Measurements from ENCODE around the gene PADI1.

GRCh38 chr1:17208546-17208945 is 3.6 kb downstream of the PADI1 start:
- TF ChIP-seq CTCF (IDR thresholded peaks at IDR 0.05) (no peak), POLR2A (IDR thresholded peaks at IDR 0.05) (no peak), EP300 (IDR thresholded peaks at IDR 0.05) (no peak)

Measured in suprapubic skin (tissue), 3 donors.